Retinal pigment epithelial cell (primary cell): ENCODE measurements around the gene CORO6.

Experiments
- DNase-seq: peaks from one replicate; pipeline ENCODE4 v3.0.0-alpha.2; 2010; ENCODE audit warnings: low read depth
- H3K4me3 ChIP-seq: 2 replicates; pipeline ENCODE4 v1.5.1; 2011; ENCODE audit warnings: mild to moderate bottlenecking, low read length, control low read depth, moderate library complexity
- TF ChIP-seq, protein P1 (sequence below): conservative IDR thresholded peaks from 2 replicates; pipeline ENCODE4 v1.5.1; 2011; ENCODE audit warnings: low read depth, low read length, control low read depth, inconsistent platforms

Gene CORO6

DNA sequence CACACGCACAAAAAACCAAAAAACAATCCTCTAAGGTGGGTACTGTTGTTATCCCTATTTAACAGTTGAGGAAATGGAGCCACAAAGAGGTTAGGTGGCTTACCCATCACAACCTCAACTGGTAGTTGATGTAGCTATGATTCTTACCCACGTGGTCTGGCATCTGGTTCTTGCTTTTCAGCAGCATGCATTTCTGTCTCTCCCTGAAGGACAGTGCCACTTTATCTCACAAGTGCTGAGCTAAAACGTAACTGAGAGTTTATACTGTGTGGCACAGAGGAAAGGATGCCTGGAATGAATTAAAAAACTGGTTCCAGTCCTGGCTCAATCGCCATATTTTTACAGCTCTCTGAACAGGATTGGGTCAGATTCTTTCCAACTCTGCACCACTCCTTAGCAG, 1.9 kb upstream of the CORO6 start:
- H3K4me3 ChIP-seq = no peak overlapping the region
- no peak for DNase-seq
- TF ChIP-seq, protein P1, sequence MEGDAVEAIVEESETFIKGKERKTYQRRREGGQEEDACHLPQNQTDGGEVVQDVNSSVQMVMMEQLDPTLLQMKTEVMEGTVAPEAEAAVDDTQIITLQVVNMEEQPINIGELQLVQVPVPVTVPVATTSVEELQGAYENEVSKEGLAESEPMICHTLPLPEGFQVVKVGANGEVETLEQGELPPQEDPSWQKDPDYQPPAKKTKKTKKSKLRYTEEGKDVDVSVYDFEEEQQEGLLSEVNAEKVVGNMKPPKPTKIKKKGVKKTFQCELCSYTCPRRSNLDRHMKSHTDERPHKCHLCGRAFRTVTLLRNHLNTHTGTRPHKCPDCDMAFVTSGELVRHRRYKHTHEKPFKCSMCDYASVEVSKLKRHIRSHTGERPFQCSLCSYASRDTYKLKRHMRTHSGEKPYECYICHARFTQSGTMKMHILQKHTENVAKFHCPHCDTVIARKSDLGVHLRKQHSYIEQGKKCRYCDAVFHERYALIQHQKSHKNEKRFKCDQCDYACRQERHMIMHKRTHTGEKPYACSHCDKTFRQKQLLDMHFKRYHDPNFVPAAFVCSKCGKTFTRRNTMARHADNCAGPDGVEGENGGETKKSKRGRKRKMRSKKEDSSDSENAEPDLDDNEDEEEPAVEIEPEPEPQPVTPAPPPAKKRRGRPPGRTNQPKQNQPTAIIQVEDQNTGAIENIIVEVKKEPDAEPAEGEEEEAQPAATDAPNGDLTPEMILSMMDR = no peak

DNA sequence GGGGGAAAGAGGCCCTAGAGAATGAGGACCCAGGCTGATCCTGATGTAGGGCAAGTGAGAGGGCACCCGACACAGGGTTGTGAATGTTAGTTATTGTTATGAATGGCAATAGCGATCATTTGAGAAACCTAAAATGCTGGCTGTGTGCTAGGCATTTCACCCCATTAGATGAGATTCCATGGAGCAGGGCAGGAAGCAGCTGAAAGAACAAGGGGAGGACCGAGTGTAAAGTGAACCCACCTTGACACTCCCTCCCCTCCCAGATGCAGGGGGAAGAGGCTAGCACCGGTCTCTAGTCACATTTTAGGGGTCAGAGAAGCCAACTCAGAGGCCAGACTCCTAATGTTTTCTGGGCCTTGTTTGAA, 553 bp upstream of the CORO6 start:
- TF ChIP-seq, protein P1 = no peak
- DNase-seq = no peak
- H3K4me3 ChIP-seq = peak overlapping the region; percentile 68

DNA sequence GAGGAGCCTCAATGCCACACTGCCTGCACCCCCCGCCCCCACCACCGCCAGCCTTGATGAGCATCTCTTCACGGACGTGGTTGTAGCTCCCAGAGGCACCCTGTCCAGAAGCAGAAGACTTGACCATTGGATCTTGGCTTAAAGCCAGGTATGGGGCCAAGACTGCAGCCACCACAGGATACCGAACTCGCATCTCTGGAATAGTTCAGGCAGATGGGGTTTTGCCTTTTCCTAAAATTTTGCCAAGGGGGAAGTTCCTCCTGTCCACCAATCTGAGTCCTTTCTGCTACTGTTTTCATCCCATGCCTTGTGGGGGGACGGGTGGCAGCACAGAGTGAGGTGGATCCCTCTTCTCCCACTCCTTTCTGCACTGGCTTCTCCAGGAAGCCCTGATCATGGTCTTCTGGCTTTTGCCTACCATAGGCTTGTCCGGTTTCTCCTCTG, 939 bp downstream of the CORO6 start:
- no peak for DNase-seq
- peak overlapping the region; percentile 68 for H3K4me3 ChIP-seq
- TF ChIP-seq, protein P1 = no peak

DNA sequence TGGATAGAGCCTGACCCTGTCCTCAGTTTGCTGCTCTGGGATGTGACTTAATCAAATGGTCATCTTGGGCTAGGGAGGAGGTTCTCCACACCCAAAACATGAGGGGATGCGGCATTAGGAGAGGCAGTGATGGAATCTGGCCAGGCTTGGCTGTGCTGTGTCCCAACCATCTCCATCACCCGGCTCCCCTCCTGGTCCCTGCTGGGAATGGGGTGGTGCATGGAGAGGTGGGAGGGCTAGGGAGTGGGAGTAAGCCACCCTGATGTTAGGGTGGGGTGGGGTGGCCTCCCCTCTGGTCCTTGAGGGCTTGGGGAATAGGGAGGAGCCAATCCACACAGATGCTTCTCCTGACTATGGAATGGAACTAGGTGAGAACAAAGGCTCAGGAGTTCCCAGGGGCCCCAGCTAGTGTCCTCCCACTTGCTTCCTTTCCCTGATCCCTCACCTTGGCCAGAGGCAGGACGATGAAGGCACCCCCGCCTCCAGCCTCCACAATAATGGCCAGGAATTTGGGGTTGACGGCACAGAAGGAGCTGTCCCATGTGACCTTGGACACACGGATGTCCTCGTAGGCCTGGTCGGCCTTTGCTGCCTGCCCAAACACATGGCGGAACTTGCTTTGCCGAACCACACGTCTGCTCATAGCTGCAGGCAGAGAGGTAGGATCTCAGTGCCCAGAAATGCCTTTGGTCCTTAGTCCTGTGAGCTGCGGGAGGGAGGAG, 1.8 kb downstream of the CORO6 start:
- DNase-seq = no peak
- H3K4me3 ChIP-seq = no peak overlapping the region
- TF ChIP-seq, protein P1 = no peak

DNA sequence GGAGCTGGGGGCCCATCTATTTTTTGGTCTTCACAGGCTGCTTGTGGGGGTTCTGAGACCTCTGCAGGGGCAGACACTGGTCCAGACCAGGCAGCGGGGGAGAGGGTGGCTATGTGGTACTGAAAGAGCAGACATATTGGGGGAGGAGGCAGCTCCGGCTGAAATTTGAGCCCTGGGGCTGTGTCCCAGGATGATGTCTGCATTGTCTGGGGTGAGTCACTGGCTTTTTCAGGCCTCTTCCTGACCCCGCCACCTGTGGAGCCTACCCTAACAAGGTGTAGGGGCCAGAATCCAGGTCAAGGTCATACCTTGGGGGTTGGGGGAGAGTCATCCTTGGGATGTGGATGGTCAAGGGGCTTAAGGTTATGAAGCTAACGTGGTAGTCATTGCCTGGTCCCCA, 2.4 kb downstream of the CORO6 start:
- no peak for DNase-seq
- TF ChIP-seq, protein P1 = no peak

DNA sequence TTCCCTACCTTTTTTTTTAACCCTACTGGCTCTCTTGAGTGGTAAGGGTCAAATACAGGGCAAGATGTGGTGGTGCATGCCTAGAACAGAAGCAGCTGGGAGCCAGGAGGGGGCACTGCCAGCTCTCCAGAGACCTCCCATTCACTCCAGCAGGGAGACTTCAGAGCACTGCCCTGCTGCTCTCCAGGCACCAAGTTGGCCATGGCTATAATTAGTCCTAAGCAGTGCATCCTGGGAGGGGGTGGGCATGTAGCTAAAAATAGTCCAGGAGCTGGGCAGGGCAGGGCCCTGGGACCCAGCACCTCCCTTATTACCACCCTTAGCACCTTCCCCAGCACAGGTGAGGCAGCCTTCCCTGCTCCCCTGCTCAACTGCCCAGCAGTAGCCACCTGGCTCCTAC, 3.5 kb downstream of the CORO6 start:
- H3K4me3 ChIP-seq = no peak overlapping the region
- DNase-seq = peak; percentile 49
- TF ChIP-seq, protein P1 = peak; percentile 63

More for the DNA sequence above, 2.4 kb downstream of the CORO6 start:
- no peak overlapping the region for H3K4me3 ChIP-seq
